Left ventricle myocardium inferior (tissue), 1 donor: ENCODE data around the gene CCSER1. TPM values are rescaled to one million over a fixed set of nuclear protein-coding genes. Genes with fewer than 3 reads are reported as not detected.
"Not testable (repeated sequence)": the region's sequence is repeated elsewhere in the genome, so short reads cannot be mapped to it uniquely, and the experiment has no call there.

Source experiments
- DNase-seq: peaks from one replicate; pipeline ENCODE4 v3.0.0-alpha.2; 2020
- H3K27ac ChIP-seq: fragments of 200-600 bp; replicated peaks from 2 replicates; pipeline ENCODE4 v1.8.0; 2021
- H3K27me3 ChIP-seq: fragments of 200-600 bp; 2 replicates; pipeline ENCODE4 v1.8.0; 2021; ENCODE audit warnings: low read depth
- H3K36me3 ChIP-seq: fragments of 200-600 bp; 2 replicates; pipeline ENCODE4 v1.8.0; 2021
- H3K4me1 ChIP-seq: fragments of 200-600 bp; 2 replicates; pipeline ENCODE4 v1.8.0; 2021
- H3K4me3 ChIP-seq: fragments of 200-600 bp; 2 replicates; pipeline ENCODE4 v1.8.0; 2021; ENCODE audit warnings: mild to moderate bottlenecking, moderate library complexity
- H3K9me3 ChIP-seq: fragments of 200-600 bp; replicated peaks from 2 replicates; pipeline ENCODE4 v1.8.0; 2021
- CTCF ChIP-seq: fragments of 200-600 bp; IDR thresholded peaks from 2 replicates; pipeline ENCODE4 v1.8.0; 2021; ENCODE audit warnings: antibody characterized with exemption, mild to moderate bottlenecking, borderline replicate concordance
- intact Hi-C: fragments of 100-400 bp; cut with micrococcal nuclease; formaldehyde crosslinking; loops from one replicate; pipeline ENCODE4 v1.11.0; 2022
- total RNA-seq: library from RNA; stranded (reverse); fragmentation: NEBNext Ultra II Directional; extraction: Animal tissue kit (Norgen Biotek cat#: 25700); gene quantifications from one replicate; pipeline ENCODE4 v1.2.1, GENCODE V29; 2021
- donor health status: DM: no; HTN: yes; CAD: no; lungs with severe emphysema.

Gene CCSER1
- total RNA-seq, 1 donor from 2014 or later, result 13.2 TPM

- intact Hi-C loops, result no loop called here
- peaks cover 17% of the 10 kb centered on the region for H3K9me3 ChIP-seq
Measured at GRCh38 chr4:91330555-91331137, 1203.5 kb downstream of the CCSER1 start.

GRCh38 chr4:91340822-91341221, 1213.6 kb downstream of the CCSER1 start:
- intact Hi-C loops, result no loop called here
- no peak overlapping the region for H3K27ac ChIP-seq
- no peaks in the 10 kb centered on the region for H3K36me3 ChIP-seq
- no peaks in the 10 kb centered on the region for H3K27me3 ChIP-seq
- no peak overlapping the region for H3K4me3 ChIP-seq
- no peak for DNase-seq
- no peak for TF ChIP-seq CTCF
- no peaks in the 10 kb centered on the region for H3K9me3 ChIP-seq
- no peaks in the 10 kb centered on the region for H3K4me1 ChIP-seq

More at GRCh38 chr4:91330555-91331137, 1203.5 kb downstream of the CCSER1 start:
- no peak for TF ChIP-seq CTCF
- Histone ChIP-seq H3K27ac (no peak overlapping the region), H3K36me3 (no peaks in the 10 kb centered on the region), H3K4me1 (no peaks in the 10 kb centered on the region), H3K27me3 (no peaks in the 10 kb centered on the region), H3K4me3 (no peak overlapping the region)
- no peak for DNase-seq

- intact Hi-C loops, result no loop called here
- no peak for TF ChIP-seq CTCF
- Histone ChIP-seq H3K36me3 (no peaks in the 10 kb centered on the region), H3K4me1 (no peaks in the 10 kb centered on the region), H3K27me3 (no peaks in the 10 kb centered on the region), H3K9me3 (no peaks in the 10 kb centered on the region), H3K4me3 (no peak overlapping the region), H3K27ac (no peak overlapping the region)
- no peak for DNase-seq
Measured at GRCh38 chr4:91345632-91346031, 1218.4 kb downstream of the CCSER1 start.

- H3K36me3 ChIP-seq, H3K4me1 ChIP-seq, DNase-seq, H3K27ac ChIP-seq, intact Hi-C loops, H3K9me3 ChIP-seq, H3K27me3 ChIP-seq, H3K4me3 ChIP-seq: not testable (repeated sequence)
Measured at GRCh38 chr4:91356496-91356895, 1229.3 kb downstream of the CCSER1 start.

GRCh38 chr4:91358016-91358415, 1230.8 kb downstream of the CCSER1 start:
- DNase-seq, H3K27me3 ChIP-seq: not testable (repeated sequence)

GRCh38 chr4:91358621-91359020, 1231.4 kb downstream of the CCSER1 start:
- H3K4me1 ChIP-seq, H3K36me3 ChIP-seq, DNase-seq, H3K27me3 ChIP-seq, H3K9me3 ChIP-seq, H3K27ac ChIP-seq, H3K4me3 ChIP-seq, intact Hi-C loops: not testable (repeated sequence)

More at GRCh38 chr4:91358016-91358415, 1230.8 kb downstream of the CCSER1 start:
- intact Hi-C loops, H3K4me3 ChIP-seq, H3K4me1 ChIP-seq, H3K27ac ChIP-seq, H3K36me3 ChIP-seq, H3K9me3 ChIP-seq: not testable (repeated sequence)

GRCh38 chr4:91359041-91360031, 1232.1 kb downstream of the CCSER1 start:
- Histone ChIP-seq H3K27ac (no peak overlapping the region), H3K27me3 (no peaks in the 10 kb centered on the region), H3K4me1 (no peaks in the 10 kb centered on the region), H3K9me3 (no peaks in the 10 kb centered on the region), H3K36me3 (no peaks in the 10 kb centered on the region), H3K4me3 (no peak overlapping the region)
- intact Hi-C loops, result no loop called here
- no peak for TF ChIP-seq CTCF
- no peak for DNase-seq
